Sciatic nerve (tissue), 2 donors: Measurements from ENCODE around the gene ACTN3. TPM values are rescaled to one million over a fixed set of nuclear protein-coding genes. Genes with fewer than 3 reads are reported as not detected.
"Not testable (repeated sequence)": the region's sequence is repeated elsewhere in the genome, so short reads cannot be mapped to it uniquely, and the experiment has no call there.

Experiments used
- ATAC-seq: fragments of 200-7000 bp; cut with Tn5 transposase; one replicate; pipeline ENCODE4 v1.9.1; 2020; ENCODE audit warnings: mild to moderate bottlenecking, moderate library complexity
- DNase-seq: peaks from one replicate; pipeline ENCODE4 v3.0.0-alpha.2; 2020; ENCODE audit warnings: low spot score
- intact Hi-C: fragments of 100-400 bp; cut with DNase I; formaldehyde crosslinking; loops from one replicate; pipeline ENCODE4 v1.14.2; 2022
- total RNA-seq: library from RNA; stranded (reverse); fragmentation: NEBNext Ultra II Directional; extraction: Animal tissue kit (Norgen Biotek cat#: 25700); gene quantifications from one replicate; pipeline ENCODE4 v1.2.1, GENCODE V29; 2021
- donor health status: DM: no; HTN: no; CAD: no.
- donor health status: DM: no; HTN: no; CAD: no.

The ACTN3 gene
- total RNA-seq, 1 donor from 2014 or later = 0.71 TPM

- intact Hi-C loops = no loop called here
- DNase-seq (no peak), ATAC-seq (no peak)
Measured at GRCh38 chr11:66561178-66561974, 14.7 kb downstream of the ACTN3 start.

DNA sequence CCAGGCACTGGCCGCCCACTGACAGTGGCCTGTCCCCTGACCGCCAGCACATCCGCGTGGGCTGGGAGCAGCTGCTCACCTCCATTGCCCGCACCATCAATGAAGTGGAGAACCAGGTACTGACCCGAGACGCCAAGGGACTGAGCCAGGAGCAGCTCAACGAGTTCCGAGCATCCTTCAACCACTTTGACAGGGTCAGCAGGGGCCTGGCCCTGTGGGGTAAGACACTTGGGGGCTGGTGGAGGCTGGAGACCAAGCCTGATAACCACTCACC, 15.2 kb downstream of the ACTN3 start:
- intact Hi-C loops = no loop called here
- no peak for ATAC-seq

GRCh38 chr11:66562275-66562674, 15.6 kb downstream of the ACTN3 start:
- ATAC-seq (no peak), DNase-seq (no peak)
- intact Hi-C loops = no loop called here

More for the DNA sequence above, 15.2 kb downstream of the ACTN3 start:
- no peak for DNase-seq

DNA sequence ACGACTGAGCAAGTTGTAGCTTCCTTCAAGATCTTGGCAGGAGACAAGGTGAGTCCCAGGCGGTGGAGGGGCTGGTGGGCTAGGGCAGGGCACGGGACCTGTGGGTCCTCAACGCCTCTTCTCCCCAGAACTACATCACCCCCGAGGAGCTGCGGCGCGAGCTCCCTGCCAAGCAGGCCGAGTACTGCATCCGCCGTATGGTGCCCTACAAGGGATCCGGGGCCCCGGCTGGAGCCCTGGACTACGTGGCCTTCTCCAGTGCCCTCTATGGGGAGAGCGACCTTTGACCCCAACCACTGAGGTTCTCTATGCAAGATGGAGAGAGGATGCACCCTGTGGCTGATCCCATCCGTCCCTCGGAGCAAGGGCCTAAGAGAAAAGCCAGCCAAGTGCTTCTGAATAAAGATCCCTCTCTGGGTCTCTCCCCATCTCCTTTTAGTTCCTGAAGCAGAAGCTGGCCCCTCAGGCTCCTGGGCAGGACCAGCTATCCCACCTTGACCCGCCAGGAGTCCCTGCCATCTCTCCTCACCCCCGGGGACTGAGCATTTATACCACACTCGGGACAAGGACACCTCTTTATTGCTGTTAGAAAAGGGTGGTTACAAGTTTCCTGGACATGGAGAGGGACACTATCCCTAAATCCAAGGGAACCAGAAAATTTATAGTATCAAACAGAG, 16.3 kb downstream of the ACTN3 start:
- DNase-seq (no peak), ATAC-seq (no peak)
- intact Hi-C loops = no loop called here

GRCh38 chr11:66563832-66564231, 17.1 kb downstream of the ACTN3 start:
- DNase-seq (no peak), ATAC-seq (no peak)
- intact Hi-C loops = no loop called here

DNA sequence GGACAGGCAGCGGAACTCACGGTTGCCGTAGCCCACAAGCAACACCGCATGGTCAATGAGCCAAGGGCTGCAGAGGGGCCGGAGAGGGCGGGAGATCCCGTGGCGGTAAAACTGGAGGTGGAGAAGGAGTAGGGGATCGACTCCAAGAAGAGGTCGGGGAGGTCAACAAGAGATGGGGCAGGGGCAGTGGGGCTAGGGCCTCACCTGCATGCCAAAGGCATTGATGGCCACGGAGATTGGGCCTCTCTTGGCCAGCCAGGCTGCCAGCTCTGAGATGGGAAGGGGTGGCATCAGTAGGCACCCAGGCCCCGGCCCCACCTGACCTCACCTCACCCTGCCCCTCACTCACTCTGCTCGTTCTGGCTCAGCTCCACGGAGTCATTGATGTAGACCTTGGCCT, 17.8 kb downstream of the ACTN3 start:
- intact Hi-C loops = no loop called here
- ATAC-seq (no peak), DNase-seq (no peak)

GRCh38 chr11:66564984-66565383, 18.3 kb downstream of the ACTN3 start:
- no peak for DNase-seq
- ATAC-seq = no peak
- intact Hi-C loops = no loop called here

DNA sequence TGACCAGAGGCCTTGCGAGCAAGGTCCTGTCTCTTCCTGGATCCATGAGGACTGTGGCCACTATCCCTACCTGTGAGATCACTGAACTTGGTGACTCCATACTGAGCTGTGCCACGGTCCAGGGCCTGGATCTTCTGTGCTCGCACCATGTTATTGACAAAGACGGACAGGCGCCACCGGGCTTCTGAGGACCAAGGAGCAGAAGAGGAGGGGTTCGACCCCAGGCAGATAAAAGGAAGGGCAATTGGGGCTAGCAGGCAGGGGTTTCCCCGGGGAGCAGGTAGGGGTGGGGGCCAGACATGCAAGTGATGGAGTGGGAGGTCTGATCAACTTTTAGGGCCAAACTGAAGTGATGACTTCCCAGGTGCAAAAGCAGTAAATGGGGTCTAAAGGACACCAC, 19.5 kb downstream of the ACTN3 start:
- DNase-seq (no peak), ATAC-seq (no peak)
- intact Hi-C loops = no loop called here

DNA sequence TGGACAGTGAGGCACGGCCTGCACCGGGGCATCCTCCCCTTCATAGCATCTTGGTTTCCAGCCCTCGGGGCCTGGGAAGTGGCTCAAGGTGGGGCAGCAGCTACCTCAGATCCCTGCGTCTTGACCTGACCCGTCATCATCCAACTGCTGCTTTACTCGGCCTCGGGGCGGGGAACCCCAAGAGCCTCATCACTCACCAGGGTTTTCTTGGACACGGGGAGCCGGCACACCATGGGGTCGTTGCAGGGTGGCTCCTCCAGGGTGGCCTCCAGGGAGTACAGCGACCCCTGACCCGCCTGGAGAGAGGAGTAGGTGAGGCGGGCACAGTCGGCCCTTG, 21.1 kb downstream of the ACTN3 start:
- intact Hi-C loops = no loop called here
- ATAC-seq = peak; percentile 3

GRCh38 chr11:66568124-66568916, 21.6 kb downstream of the ACTN3 start, which contains the start of gene CTSF:
TSS of gene CTSF (minus strand) at chr11:66568606. CDS start at chr11:66568486, 120 bp downstream.
- peak; percentile 94 for DNase-seq
- ATAC-seq = peak; percentile 98
- intact Hi-C loops = no loop called here

More for the DNA sequence above, 21.1 kb downstream of the ACTN3 start:
- DNase-seq = no peak

DNA sequence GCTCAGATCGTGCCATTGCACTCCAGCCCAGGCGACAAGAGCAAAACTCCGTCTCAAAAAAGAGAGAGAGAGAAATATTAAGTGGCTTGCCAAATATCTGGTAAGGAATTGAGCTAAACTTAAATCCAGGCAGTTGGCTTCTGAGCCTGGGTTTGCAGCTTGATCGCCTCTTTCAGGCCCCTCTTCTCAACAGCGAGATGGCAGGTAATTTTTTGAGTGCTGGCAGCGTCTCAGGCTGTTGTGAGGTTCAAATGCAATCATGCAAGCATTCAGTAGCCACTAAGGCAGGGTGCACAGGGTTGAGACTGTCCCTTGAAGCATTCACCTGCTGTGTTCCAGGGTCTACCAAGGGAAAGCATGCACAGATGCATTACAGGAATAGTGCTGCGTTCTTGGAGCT, 22.4 kb downstream of the ACTN3 start:
- DNase-seq = no peak
- intact Hi-C loops = no loop called here
- no peak for ATAC-seq

DNA sequence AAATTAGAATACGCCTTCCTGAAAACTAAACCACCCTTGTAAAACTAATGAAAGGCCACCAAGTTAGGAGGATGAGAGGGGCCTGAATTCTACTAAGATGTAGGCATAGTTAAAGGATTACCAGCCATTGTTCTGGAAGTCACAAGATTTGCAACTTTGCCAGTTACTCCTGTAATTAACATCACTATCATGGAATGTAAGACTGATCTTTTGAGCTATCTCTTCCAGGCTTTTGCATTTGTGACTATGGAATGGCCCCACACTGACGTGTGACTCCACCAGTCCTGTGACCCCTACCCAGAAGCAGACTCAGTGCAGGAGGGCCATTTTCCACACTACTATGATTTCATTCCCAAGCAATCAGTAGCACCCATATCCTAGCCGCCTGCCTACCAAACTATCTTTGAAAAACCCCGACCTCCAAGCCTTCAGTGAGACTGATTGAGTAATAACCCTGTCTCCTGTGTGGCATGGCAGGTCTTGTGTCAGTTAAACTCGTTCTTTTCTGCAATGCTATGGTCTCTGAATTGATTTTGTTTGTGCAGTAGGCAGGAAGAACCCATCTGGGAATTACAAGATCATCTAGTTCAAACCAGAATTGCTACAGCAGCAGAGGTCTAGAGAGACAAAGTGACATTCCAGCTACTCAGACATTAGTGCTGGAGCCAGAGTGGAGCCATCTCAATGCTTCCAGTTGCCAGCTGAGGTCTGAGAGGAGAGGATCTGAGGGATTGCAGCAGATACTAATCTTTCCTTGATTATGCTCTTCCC, 23.6 kb downstream of the ACTN3 start:
- DNase-seq = no peak
- no peak for ATAC-seq
- intact Hi-C loops = no loop called here

DNA sequence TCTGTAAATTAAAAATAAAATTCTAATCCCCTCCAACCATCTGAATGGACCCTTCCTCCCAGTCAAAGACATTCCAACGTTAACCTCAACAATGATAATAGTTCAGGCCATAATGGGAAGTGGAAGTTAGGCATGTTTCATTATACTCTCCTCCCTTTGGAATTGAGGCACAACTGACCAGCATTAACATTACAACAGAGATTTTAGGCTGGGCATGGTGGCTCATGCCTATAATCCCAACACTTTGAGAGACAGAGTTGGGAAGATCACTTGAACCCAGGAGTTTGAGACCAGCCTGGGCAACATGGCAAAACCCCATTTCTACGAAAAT, 24.1 kb downstream of the ACTN3 start:
- DNase-seq = no peak
- intact Hi-C loops = no loop called here
- no peak for ATAC-seq

DNA sequence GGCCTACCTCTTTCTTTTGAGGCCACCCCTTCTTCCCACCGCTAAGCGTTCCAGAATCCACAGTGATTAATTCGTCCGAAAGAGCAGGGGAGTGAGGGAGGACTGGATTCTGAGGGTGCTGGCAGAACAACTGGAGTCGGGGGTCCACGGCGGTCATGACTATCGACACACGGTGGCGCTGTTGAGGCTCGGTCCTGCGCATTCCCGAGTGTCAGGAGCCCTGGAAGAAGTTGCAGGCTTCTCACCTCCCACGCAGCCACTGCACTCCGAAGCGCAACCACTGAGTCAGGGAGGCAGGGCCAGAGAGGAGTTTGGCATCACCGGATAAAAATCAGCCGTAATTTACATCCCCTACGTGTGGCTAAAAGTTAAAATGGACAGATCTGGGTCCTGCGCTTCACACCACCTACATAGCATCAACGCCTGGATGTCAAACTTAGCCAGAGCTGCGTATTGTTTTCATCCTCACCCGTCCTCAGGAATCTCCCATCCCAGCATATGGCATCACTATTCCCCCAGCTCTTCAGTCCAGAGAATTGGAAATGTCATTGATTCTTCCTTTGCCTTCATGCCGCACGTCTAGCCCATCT, 32.4 kb downstream of the ACTN3 start:
- peak; percentile 94 for ATAC-seq

DNA sequence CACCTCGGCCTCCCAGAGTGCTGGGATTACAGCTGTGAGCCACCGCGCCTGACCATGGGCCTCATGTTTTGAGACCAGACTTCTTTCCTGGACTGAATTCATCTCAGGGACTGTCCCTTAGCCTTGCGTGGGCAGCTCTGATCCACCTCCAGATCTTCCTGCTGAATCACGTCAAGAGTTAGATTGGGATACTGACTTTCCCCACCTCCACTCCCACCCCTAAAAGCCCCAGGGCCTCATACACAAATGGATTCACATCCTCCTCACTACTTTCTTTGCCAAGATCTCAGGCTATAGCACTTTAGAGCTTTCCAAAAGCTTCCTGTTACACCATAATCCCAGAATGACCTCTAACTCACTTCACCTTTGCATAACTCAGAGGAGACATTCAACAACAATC, 34.1 kb downstream of the ACTN3 start:
- intact Hi-C loops = no loop called here
- ATAC-seq = peak; percentile 40

More for the DNA sequence above, 32.4 kb downstream of the ACTN3 start:
- peak; percentile 90 for DNase-seq
- intact Hi-C loops = no loop called here

DNA sequence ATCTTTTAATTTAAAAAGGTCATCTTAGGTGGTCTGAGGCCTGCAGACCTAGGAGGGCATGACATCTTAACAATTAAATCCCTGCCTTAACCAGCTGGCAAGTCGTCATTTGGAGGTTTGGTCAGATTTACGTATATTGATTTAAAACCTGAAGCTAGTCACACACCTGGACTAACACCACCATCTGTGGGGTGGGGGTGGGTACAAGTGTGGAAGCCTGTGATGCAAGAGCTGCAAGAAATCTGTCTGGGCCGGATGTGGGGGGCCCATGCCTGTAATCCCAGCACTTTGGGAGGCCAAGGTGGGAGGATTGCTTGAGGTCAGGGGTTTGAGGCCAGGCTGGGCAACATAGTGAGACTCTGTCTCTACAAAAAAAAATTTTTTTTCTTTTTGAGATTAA, 34.6 kb downstream of the ACTN3 start:
- intact Hi-C loops = no loop called here
- DNase-seq (no peak), ATAC-seq (no peak)

More for the DNA sequence above, 34.1 kb downstream of the ACTN3 start:
- DNase-seq = no peak

GRCh38 chr11:66582565-66583147, 36.0 kb downstream of the ACTN3 start:
- intact Hi-C loops, DNase-seq, ATAC-seq: not testable (repeated sequence)

DNA sequence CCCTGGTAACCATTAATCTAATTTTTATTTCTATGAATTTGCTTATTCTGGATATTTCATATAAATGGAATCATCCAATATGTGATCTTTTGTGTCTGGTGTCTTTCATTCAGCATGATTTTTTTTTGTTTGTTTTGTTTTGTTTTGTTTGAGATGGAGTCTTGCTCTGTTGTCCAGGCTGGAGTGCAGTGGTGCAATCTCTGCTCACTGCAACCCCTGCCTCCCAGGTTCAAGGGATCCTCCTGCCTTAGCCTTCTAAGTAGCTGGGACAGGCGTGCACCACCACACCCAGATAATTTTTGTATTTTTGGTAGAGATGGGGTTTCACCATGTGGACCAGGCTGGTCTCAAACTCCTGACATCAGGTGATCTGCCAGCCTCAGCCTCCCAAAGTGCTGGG, 38.7 kb downstream of the ACTN3 start:
- intact Hi-C loops, ATAC-seq, DNase-seq: not testable (repeated sequence)

DNA sequence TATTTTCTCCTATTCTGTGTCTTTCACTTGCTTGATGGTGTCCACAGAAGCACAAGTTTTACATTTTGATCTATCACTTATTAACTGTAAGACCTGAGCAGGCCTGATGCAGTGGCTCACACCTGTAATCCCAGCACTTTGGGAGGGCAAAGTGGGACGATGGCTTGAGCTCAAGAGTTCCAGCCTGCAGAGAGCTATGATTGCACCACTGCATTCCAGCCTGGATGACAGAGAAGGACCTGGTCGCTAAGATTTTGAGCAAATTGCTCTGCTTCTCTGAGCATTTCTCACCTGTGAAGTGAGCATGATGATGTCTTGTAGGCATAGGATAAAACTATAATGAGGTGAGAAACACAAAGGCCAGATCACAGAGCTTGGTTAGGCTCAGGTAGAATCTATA, 39.4 kb downstream of the ACTN3 start:
- DNase-seq (no peak), ATAC-seq (no peak)
- intact Hi-C loops = no loop called here
